ENCODE data around the gene PRLR.
"Not testable (repeated sequence)": the region's sequence is repeated elsewhere in the genome, so short reads cannot be mapped to it uniquely, and the experiment has no call there.

PRLR gene

GRCh38 chr5:35230038-35230611 is at the start of gene PRLR:
PRLR (minus strand) TSS chr5:35230487; CDS start chr5:35089620, 140,867 bp downstream.
- no peak for DNase-seq

GRCh38 chr5:35274839-35275509 is 44.7 kb upstream of the PRLR start:
- no peak for DNase-seq

- DNase-seq = no peak
Measured at GRCh38 chr5:35269006-35269405, 38.7 kb upstream of the PRLR start.

- no peak for DNase-seq
Measured at GRCh38 chr5:35266276-35266675, 36.0 kb upstream of the PRLR start.

- no peak for DNase-seq
Measured at GRCh38 chr5:35264509-35264908, 34.2 kb upstream of the PRLR start.

GRCh38 chr5:35263266-35263877 is 33.1 kb upstream of the PRLR start:
- no peak for DNase-seq

GRCh38 chr5:35253582-35253981 is 23.3 kb upstream of the PRLR start:
- DNase-seq = no peak

GRCh38 chr5:35252963-35253362 is 22.7 kb upstream of the PRLR start:
- DNase-seq = no peak

- no peak for DNase-seq
Measured at GRCh38 chr5:35248843-35249780, 18.8 kb upstream of the PRLR start.

GRCh38 chr5:35247648-35248034 is 17.4 kb upstream of the PRLR start:
- DNase-seq = no peak

- no peak for DNase-seq
Measured at GRCh38 chr5:35246900-35247647, 16.8 kb upstream of the PRLR start.

GRCh38 chr5:35246411-35246810 is 16.1 kb upstream of the PRLR start:
- no peak for DNase-seq

- DNase-seq = not testable (repeated sequence)
Measured at GRCh38 chr5:35245371-35245770, 15.1 kb upstream of the PRLR start.

GRCh38 chr5:35244171-35244570 is 13.9 kb upstream of the PRLR start:
- DNase-seq = no peak

GRCh38 chr5:35242702-35243258 is 12.5 kb upstream of the PRLR start:
- DNase-seq = no peak

- DNase-seq = no peak
Measured at GRCh38 chr5:35240892-35241291, 10.6 kb upstream of the PRLR start.

GRCh38 chr5:35239911-35240610 is 9.8 kb upstream of the PRLR start:
- DNase-seq = no peak

- DNase-seq = no peak
Measured at GRCh38 chr5:35239476-35239875, 9.2 kb upstream of the PRLR start.

GRCh38 chr5:35237580-35238376 is 7.5 kb upstream of the PRLR start:
- DNase-seq = no peak

GRCh38 chr5:35236770-35237169 is 6.5 kb upstream of the PRLR start:
- DNase-seq = no peak

GRCh38 chr5:35233601-35234000 is 3.3 kb upstream of the PRLR start:
- DNase-seq = no peak

Data from activated CD4-positive, alpha-beta T cell treated with anti-CD3 and anti-CD28 coated beads, Interleukin-2, amount 50 U/mL, for 1 hour (primary cell).